OCI-LY7 (cell line): Measurements from ENCODE around the gene ROMO1. TPM values are rescaled to one million over a fixed set of nuclear protein-coding genes. Genes with fewer than 3 reads are reported as not detected.

Experiments
- BruUV-seq: library from RNA; stranded (reverse); fragments of 400-500 nt; replicated peaks from 2 replicates; lab custom pipeline; 2021; lab: Mats Ljungman, UMichigan
- CTCF ChIA-PET: fragments of 300-600 bp; sonication (Branson Sonifier 250); formaldehyde crosslinking; loops from one replicate; lab custom pipeline; 2022; ENCODE audit warnings: antibody characterized with exemption; ENCODE audit not compliant: unreplicated experiment; lab: Charles Lee
- POLR2A ChIA-PET: fragments of 300-600 bp; sonication (Branson Sonifier 250); formaldehyde crosslinking; loops from one replicate; lab custom pipeline; 2022; ENCODE audit warnings: antibody characterized with exemption; lab: Charles Lee
- DNase-seq: peaks from one replicate; pipeline ENCODE4 v3.0.0-alpha.2; 2015; ENCODE audit warnings: low spot score
- H2AFZ ChIP-seq: fragments of 200-600 bp; sonication (generic), shearing (Covaris generic); 2 replicates; pipeline ENCODE4 v1.6.1; 2014; ENCODE audit warnings: mild to moderate bottlenecking, antibody characterized with exemption, low read length, moderate library complexity
- H3K27ac ChIP-seq: fragments of 200-600 bp; sonication (generic); 2 replicates; pipeline ENCODE4 v1.5.1; 2014; ENCODE audit warnings: mixed run types, low read depth, mild to moderate bottlenecking, moderate library complexity, low read length, inconsistent platforms; ENCODE audit not compliant: poor library complexity, severe bottlenecking
- H3K36me3 ChIP-seq: fragments of 200-600 bp; sonication (generic); 2 replicates; pipeline ENCODE4 v1.6.1; 2014; ENCODE audit warnings: mild to moderate bottlenecking, antibody characterized with exemption, low read length, moderate library complexity, mixed read lengths; ENCODE audit not compliant: insufficient read depth
- H3K4me1 ChIP-seq: fragments of 200-600 bp; sonication (generic); 2 replicates; pipeline ENCODE4 v1.5.1; 2014; ENCODE audit warnings: mild to moderate bottlenecking, low read length; ENCODE audit not compliant: insufficient read depth, poor library complexity, severe bottlenecking
- H3K4me2 ChIP-seq: fragments of 200-600 bp; sonication (generic); 2 replicates; pipeline ENCODE4 v1.6.1; 2014; ENCODE audit warnings: mild to moderate bottlenecking, low read length
- H3K4me3 ChIP-seq: fragments of 200-600 bp; sonication (generic); 2 replicates; pipeline ENCODE4 v1.5.1; 2014; ENCODE audit warnings: mild to moderate bottlenecking, low read depth, low read length; ENCODE audit not compliant: poor library complexity, severe bottlenecking
- H3K79me2 ChIP-seq: fragments of 200-600 bp; sonication (generic); 2 replicates; pipeline ENCODE4 v1.6.1; 2016; ENCODE audit warnings: low read depth, mild to moderate bottlenecking, low read length, moderate library complexity, mixed read lengths; ENCODE audit not compliant: insufficient read depth
- H3K9me2 ChIP-seq: fragments of 200-600 bp; sonication (generic); 2 replicates; pipeline ENCODE4 v1.6.1; 2016; ENCODE audit warnings: mild to moderate bottlenecking, low read length, mixed read lengths; ENCODE audit not compliant: insufficient read depth
- H3K9me3 ChIP-seq: fragments of 200-600 bp; sonication (generic); 2 replicates; pipeline ENCODE4 v1.6.1; 2014; ENCODE audit warnings: mild to moderate bottlenecking, mixed run types, low read length, mixed read lengths
- H4K20me1 ChIP-seq: fragments of 200-600 bp; sonication (generic); 2 replicates; pipeline ENCODE4 v1.6.1; 2014; ENCODE audit warnings: mild to moderate bottlenecking, antibody characterized with exemption, low read length, moderate library complexity, mixed read lengths; ENCODE audit not compliant: insufficient read depth
- EZH2phosphoT487 ChIP-seq: fragments of 200-600 bp; sonication (generic); IDR thresholded peaks from 2 replicates; pipeline ENCODE4 v1.6.1; 2018; ENCODE audit warnings: low read depth, borderline replicate concordance, mild to moderate bottlenecking, mixed run types, antibody characterized with exemption, low read length, moderate library complexity, mixed read lengths
- intact Hi-C: fragments of 100-400 bp; cut with micrococcal nuclease; formaldehyde crosslinking; loops from one replicate; pipeline ENCODE4 v1.10.0; 2022; ENCODE audit not compliant: unreplicated experiment
- total RNA-seq, 2 experiments: library from RNA; depleted of rRNA in 1 of 2; stranded (reverse); fragments of >200 nt in 1 of 2; shearing (Covaris generic) in 1 of 2; gene quantifications; 2 replicates each; pipeline ENCODE4 v1.2.3, GENCODE V29; 2014 to 2022
- TF ChIP-seq, protein P1 (sequence below): fragments of 200-600 bp; sonication (generic); conservative IDR thresholded peaks from 2 replicates; pipeline ENCODE4 v1.5.1; 2014; ENCODE audit warnings: mild to moderate bottlenecking, antibody characterized with exemption, low read length, moderate library complexity, mixed read lengths

The ROMO1 gene
- total RNA-seq, 2 experiments from 2014 or later, result 164 to 393 TPM

DNA sequence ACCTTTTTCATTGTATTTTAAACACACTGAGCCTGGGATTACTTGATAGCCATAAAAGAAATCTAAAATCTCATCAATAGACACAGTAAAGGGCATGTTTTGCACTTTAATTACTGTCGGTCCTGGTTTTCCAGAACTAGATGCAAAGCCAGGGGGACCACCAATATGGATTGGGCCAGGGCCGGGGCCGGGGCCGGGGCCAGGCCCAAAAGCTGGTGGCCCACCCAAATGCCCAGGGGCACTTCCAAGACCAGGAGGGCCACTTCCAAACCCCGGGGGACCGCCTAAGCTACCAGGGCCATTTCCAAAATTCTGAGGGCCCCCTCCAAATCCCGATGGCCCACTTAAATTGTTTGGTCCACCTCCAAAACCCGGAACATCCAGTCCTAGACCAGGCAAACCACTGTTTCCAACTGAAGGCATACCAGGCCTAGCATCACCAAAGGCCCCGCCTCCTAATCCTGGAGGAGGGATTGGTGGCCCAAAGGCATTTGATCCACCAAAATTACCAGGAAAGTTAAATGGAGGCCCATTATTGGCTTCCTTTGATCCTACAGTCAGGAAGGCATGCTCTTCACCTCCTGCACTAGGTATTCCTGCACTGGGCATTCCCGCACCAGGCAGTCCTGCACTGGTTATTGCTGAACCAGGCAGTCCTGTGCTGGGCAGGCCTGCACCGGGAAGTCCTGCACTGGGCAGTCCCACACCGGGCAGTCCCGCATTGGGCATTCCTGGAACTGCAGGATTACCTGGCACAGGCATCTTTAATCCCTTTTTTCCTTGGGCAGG lies 46.4 kb upstream of the ROMO1 start:
- peaks cover 8% of the 10 kb centered on the region for H3K4me1 ChIP-seq
- intact Hi-C loops, result no loop called here
- no peak overlapping the region for H2AFZ ChIP-seq
- no peak overlapping the region for H3K27ac ChIP-seq
- no peak overlapping the region for H3K4me3 ChIP-seq
- DNase-seq, result no peak
- BruUV-seq, result no TSS peak
- H3K36me3 ChIP-seq, result peaks cover 98% of the 10 kb centered on the region
- peaks cover 98% of the 10 kb centered on the region for H3K79me2 ChIP-seq
- ChIA-PET CTCF (no interaction called here), POLR2A (interaction anchor here (1.2 kb wide), 1 partner anchor 8 kb away, joined by 4 read pairs; no protein-coding TSS in a partner anchor)
- no peak overlapping the region for H3K4me2 ChIP-seq
- peaks cover 27% of the 10 kb centered on the region for H4K20me1 ChIP-seq
- TF ChIP-seq, protein P1, sequence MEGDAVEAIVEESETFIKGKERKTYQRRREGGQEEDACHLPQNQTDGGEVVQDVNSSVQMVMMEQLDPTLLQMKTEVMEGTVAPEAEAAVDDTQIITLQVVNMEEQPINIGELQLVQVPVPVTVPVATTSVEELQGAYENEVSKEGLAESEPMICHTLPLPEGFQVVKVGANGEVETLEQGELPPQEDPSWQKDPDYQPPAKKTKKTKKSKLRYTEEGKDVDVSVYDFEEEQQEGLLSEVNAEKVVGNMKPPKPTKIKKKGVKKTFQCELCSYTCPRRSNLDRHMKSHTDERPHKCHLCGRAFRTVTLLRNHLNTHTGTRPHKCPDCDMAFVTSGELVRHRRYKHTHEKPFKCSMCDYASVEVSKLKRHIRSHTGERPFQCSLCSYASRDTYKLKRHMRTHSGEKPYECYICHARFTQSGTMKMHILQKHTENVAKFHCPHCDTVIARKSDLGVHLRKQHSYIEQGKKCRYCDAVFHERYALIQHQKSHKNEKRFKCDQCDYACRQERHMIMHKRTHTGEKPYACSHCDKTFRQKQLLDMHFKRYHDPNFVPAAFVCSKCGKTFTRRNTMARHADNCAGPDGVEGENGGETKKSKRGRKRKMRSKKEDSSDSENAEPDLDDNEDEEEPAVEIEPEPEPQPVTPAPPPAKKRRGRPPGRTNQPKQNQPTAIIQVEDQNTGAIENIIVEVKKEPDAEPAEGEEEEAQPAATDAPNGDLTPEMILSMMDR, result no peak
- TF ChIP-seq EZH2phosphoT487, result no peak
- no peaks in the 10 kb centered on the region for H3K9me2 ChIP-seq
- H3K9me3 ChIP-seq, result no peaks in the 10 kb centered on the region

DNA sequence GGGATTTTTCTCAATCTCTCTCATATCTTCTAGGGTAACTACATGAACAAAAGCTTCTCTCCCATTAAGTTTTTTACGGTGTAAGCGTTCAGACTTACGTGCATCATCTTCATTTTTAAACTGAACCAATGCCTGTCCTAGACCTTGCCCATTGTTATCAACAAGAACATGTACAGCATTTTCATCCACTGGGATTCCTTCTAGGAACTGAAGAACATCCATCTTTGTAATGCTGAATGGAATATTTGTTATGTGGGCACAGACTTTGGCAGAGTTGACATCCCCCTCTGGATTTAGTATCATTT lies 45.8 kb upstream of the ROMO1 start:
- CTCF ChIA-PET, result no interaction called here
- DNase-seq, result no peak
- Histone ChIP-seq H3K4me1 (peaks cover 8% of the 10 kb centered on the region), H3K79me2 (peaks cover 100% of the 10 kb centered on the region), H2AFZ (no peak overlapping the region), H3K36me3 (peaks cover 97% of the 10 kb centered on the region), H3K27ac (no peak overlapping the region), H3K4me3 (no peak overlapping the region), H3K9me3 (no peaks in the 10 kb centered on the region), H3K4me2 (no peak overlapping the region), H3K9me2 (no peaks in the 10 kb centered on the region), H4K20me1 (peaks cover 31% of the 10 kb centered on the region)
- intact Hi-C loops, result no loop called here
- POLR2A ChIA-PET, result no interaction called here
- TSS peak; percentile 13 for BruUV-seq
- TF ChIP-seq, protein P1, result no peak
- TF ChIP-seq EZH2phosphoT487, result no peak

DNA sequence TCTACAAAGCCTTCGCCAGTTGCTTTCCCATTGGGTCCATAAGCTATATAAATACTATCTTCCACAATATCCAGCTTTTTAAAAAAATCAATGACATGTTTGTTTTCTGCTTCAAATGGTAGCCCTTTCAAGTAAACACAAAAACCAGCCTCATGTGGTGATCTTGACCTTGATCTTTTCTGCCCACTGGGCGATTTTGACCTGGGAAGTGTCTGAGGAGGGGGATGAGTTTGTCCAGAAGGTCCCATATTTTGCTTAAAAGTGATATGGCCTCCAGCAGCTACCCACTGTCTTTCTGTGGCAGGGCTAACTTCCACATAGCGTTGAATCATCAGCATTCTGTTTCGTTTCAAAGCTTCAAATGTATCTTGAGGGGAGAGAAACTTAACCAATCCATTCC lies 45.3 kb upstream of the ROMO1 start:
- H3K79me2 ChIP-seq, result peaks cover 100% of the 10 kb centered on the region
- H3K9me3 ChIP-seq, result no peaks in the 10 kb centered on the region
- peaks cover 9% of the 10 kb centered on the region for H3K4me1 ChIP-seq
- intact Hi-C loops, result no loop called here
- BruUV-seq, result no TSS peak
- H4K20me1 ChIP-seq, result peaks cover 32% of the 10 kb centered on the region
- peaks cover 97% of the 10 kb centered on the region for H3K36me3 ChIP-seq
- H3K4me2 ChIP-seq, result no peak overlapping the region
- no peaks in the 10 kb centered on the region for H3K9me2 ChIP-seq
- no peak overlapping the region for H3K27ac ChIP-seq
- no peak for DNase-seq
- TF ChIP-seq, protein P1, result no peak
- no peak for TF ChIP-seq EZH2phosphoT487
- CTCF ChIA-PET, result no interaction called here
- POLR2A ChIA-PET, result no interaction called here
- no peak overlapping the region for H3K4me3 ChIP-seq
- no peak overlapping the region for H2AFZ ChIP-seq
